ENCODE results near the gene FKBP10.
"Not testable (repeated sequence)": the region's sequence is repeated elsewhere in the genome, so short reads cannot be mapped to it uniquely, and the experiment has no call there.

FKBP10 gene

DNA sequence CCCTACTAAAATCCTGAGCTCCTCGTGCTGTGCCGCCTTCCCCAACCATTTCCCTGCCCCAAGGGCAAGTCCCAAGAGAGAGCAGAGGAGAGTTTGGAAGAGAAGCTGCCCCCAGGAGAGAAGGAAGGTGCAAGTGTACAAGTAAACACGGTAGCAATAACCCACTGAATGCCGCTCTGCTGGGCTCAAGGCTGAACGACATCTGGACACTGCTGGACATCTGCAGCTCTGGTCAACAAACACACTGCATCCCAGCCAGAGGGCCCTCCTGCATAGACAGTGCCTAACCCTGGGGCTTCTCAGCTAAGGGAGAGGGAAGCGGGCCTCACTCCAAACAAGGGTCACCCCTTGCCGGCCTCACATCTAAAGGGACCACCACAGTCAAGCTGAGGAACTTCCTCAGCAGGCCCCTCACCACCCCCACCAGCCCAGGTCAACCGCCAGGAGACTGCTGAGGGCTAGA, 39.0 kb upstream of the FKBP10 start:
- TF ChIP-seq, protein P1, sequence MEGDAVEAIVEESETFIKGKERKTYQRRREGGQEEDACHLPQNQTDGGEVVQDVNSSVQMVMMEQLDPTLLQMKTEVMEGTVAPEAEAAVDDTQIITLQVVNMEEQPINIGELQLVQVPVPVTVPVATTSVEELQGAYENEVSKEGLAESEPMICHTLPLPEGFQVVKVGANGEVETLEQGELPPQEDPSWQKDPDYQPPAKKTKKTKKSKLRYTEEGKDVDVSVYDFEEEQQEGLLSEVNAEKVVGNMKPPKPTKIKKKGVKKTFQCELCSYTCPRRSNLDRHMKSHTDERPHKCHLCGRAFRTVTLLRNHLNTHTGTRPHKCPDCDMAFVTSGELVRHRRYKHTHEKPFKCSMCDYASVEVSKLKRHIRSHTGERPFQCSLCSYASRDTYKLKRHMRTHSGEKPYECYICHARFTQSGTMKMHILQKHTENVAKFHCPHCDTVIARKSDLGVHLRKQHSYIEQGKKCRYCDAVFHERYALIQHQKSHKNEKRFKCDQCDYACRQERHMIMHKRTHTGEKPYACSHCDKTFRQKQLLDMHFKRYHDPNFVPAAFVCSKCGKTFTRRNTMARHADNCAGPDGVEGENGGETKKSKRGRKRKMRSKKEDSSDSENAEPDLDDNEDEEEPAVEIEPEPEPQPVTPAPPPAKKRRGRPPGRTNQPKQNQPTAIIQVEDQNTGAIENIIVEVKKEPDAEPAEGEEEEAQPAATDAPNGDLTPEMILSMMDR (conservative IDR thresholded peaks at IDR 0.05; ENCODE audit: control insufficient read depth, insufficient read depth, low read depth, low read length): no peak
- no peak for DNase-seq (ENCODE audit: low read depth)
- no peak overlapping the region for H3K4me3 ChIP-seq (ENCODE audit: control insufficient read depth, low read depth, low read length)

DNA sequence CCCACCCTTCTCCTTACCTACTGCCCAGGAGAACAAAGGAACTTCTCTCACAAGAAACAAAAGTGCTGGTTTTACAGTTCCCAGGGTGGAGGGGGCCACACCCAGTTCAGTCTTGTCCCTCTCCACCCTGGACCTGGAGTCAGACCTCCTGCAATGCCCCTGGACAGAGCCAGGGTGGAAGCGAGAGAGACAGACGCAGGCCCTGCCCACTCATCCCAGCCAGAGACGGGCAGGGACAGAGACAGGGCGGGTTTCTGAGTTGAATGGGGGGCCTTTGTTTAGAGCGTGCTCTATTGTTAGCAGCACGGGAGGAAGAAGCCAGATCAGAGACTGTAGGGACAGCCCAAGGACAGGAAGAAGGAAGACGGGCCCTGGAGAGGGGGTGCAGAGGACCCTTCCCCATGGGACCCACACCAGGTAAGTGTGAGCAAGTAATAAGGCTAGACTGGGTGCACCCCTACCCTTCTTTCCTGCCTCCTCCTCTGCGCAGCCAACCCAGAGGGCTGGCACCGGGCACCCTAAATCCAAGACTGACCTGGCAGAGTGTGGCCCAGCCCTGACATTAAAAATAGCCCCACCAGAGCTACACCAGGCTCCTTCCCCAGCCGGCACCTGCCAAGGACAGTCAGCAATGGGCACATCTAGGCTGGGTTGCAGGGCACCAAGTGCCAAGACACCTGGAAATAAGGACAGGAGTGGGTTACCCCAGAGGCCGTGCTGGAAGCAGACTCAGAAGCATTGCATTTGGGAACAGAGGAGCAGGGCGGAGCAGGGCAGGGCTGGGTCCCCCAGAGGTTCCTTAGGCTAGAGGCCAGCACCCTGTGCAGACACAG, 37.2 kb upstream of the FKBP10 start:
- H3K4me3 ChIP-seq (ENCODE audit: control insufficient read depth, low read depth, low read length): no peak overlapping the region
- TF ChIP-seq, protein P1 (conservative IDR thresholded peaks at IDR 0.05; ENCODE audit: control insufficient read depth, insufficient read depth, low read depth, low read length): no peak
- DNase-seq (ENCODE audit: low read depth): no peak

DNA sequence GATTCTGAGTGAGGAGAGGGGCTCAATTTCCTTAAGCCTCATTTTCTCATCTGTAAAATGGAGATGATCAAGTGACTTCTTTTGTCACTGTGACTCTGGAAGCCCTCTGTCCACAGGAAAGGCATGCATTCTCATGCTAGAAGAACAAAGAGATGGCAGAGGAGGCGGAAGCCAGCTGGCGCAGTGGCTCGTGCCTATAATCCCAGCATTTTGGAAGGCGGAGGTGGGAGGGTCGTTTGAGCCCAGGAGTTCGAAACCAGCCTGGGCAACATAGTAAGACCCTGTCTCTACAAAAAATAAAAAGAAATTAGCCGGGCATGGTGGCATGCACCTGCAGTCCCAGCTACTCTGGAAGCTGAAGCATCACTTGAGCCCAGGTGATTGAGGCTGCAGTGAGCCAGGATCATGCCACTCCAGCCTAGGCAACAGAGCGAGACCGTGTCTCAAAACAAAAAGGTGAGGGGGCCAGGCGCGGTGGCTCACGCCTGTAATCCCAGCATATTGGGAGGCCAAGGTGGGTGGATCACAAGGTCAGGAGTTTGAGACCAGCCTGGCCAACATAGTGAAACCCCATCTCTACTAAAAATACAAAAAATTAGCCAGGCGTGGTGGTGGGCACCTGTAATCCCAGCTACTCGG, 36.4 kb upstream of the FKBP10 start:
- DNase-seq (ENCODE audit: low read depth); H3K4me3 ChIP-seq (ENCODE audit: control insufficient read depth, low read depth, low read length): not testable (repeated sequence)

DNA sequence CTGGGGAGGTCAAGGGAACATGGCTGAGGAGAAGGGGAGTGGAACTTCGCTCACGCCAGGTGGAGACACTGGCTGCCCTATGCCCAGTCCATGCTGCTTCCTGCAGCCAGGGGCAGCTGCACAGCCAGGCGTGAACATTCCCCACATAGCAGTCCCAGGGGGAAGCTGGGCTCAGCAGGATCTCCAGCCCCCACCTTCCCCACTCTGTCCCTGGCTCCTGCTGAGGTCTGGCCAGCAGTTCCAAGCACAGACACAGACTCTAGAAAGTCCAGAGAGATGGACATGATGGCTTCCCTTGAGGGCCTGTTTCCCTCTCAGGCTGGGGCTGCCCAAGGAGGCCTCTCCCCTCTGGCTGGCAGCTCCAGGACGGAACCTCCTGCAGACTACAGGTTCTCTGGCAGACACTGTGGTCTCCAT, 35.6 kb upstream of the FKBP10 start:
- TF ChIP-seq, protein P1 (conservative IDR thresholded peaks at IDR 0.05; ENCODE audit: control insufficient read depth, insufficient read depth, low read depth, low read length): peak; percentile 25
- peak; percentile 47 for DNase-seq (ENCODE audit: low read depth)
- no peak overlapping the region for H3K4me3 ChIP-seq (ENCODE audit: control insufficient read depth, low read depth, low read length)

DNA sequence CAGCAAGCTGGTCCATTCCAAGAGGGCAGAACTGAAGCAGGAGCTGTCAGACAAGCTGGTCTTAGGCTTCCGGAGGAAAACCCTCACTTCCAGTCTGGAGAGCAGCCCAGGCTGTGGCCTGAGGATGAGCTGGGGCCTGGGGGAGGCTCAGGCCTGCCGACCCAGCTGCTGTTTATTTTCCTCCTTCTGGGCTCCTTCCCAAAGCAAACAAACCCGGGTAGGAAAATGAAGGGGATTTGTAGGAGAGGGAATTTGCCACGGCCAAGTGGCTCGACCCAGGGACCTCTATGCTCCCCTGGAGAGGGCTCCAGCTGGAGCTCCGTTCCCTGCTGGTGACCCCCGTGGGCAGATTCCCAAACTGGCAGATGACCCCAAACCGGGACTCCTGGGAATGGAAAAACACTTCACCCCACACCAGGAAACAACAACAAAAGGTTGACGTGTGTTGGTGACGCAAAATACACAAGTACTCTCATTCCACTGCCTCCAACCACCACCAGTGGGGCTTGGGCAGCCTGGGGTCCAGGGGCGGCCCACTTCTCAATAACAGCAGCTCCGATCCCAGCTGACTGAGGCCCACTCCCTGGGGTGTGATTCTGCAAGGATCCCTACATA, 35.1 kb upstream of the FKBP10 start:
- DNase-seq (ENCODE audit: low read depth): peak; percentile 96
- H3K4me3 ChIP-seq (ENCODE audit: control insufficient read depth, low read depth, low read length): no peak overlapping the region
- TF ChIP-seq, protein P1 (conservative IDR thresholded peaks at IDR 0.05; ENCODE audit: control insufficient read depth, insufficient read depth, low read depth, low read length): no peak

DNA sequence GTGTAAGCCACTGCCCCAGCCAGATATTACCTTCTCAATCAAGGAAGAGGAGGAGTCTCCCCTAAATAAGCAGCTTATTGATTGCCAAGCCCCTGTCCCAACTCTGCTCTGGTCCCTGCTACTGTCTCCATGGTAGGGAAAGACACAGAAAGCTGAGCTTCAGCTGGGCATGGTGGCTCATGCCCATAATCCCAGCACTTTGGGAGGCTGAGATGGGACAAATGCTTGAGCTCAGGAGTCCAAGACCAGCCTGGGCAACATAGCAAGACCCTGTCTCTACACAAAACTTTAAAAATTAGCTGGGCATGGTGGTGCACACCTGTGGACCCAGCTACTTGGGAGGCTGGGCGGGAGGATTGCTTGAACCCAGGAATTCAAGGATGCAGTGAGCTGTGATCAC, 32.9 kb upstream of the FKBP10 start:
- TF ChIP-seq, protein P1 (conservative IDR thresholded peaks at IDR 0.05; ENCODE audit: control insufficient read depth, insufficient read depth, low read depth, low read length): no peak
- H3K4me3 ChIP-seq (ENCODE audit: control insufficient read depth, low read depth, low read length): no peak overlapping the region
- DNase-seq (ENCODE audit: low read depth): no peak

All from fibroblast of mammary gland (primary cell).